Activated CD8-positive, alpha-beta memory T cell treated with anti-CD3 and anti-CD28 coated beads for 4 hours (primary cell): Measurements from ENCODE around the gene PLXNB2.
"Not testable (repeated sequence)": the region's sequence is repeated elsewhere in the genome, so short reads cannot be mapped to it uniquely, and the experiment has no call there.

Experiments
- DNase-seq, 2 donors: peaks; one replicate each; pipeline ENCODE4 v3.0.0-alpha.2; 2020; ENCODE audit warnings: low read depth in 2 of 2

Gene PLXNB2

GRCh38 chr22:50280708-50281383, 26.6 kb downstream of the PLXNB2 start:
- no peak for DNase-seq

- DNase-seq: no peak
These were observed 27.3 kb downstream of the PLXNB2 start for GRCh38 chr22:50280022-50280707.

- no peak for DNase-seq
These were observed 28.4 kb downstream of the PLXNB2 start for GRCh38 chr22:50278956-50279619.

GRCh38 chr22:50278461-50278860, 29.0 kb downstream of the PLXNB2 start:
- DNase-seq: no peak

- no peak for DNase-seq
These were observed 29.7 kb downstream of the PLXNB2 start for GRCh38 chr22:50277761-50278160.

- DNase-seq: no peak
These were observed 31.3 kb downstream of the PLXNB2 start for GRCh38 chr22:50276143-50276542.

- no peak for DNase-seq
These were observed 32.0 kb downstream of the PLXNB2 start for GRCh38 chr22:50275181-50276055.

GRCh38 chr22:50274771-50275170, 32.7 kb downstream of the PLXNB2 start:
- no peak for DNase-seq

GRCh38 chr22:50274311-50274710, 33.1 kb downstream of the PLXNB2 start:
- DNase-seq: no peak

GRCh38 chr22:50273781-50274180, 33.7 kb downstream of the PLXNB2 start:
- DNase-seq: not testable (repeated sequence)

GRCh38 chr22:50273352-50273751, 34.1 kb downstream of the PLXNB2 start:
- DNase-seq: not testable (repeated sequence)

- no peak for DNase-seq
These were observed 35.2 kb downstream of the PLXNB2 start for GRCh38 chr22:50272044-50272802.

- DNase-seq: no peak
These were observed 35.9 kb downstream of the PLXNB2 start for GRCh38 chr22:50271519-50271970.

GRCh38 chr22:50270666-50271394, 36.6 kb downstream of the PLXNB2 start:
- DNase-seq: peak in 1 of 2 donors; percentile 29

GRCh38 chr22:50269970-50270665, 37.3 kb downstream of the PLXNB2 start, which contains the start of gene MAPK11:
MAPK11 (minus strand) TSS chr22:50270380; CDS start chr22:50270292, 88 bp downstream.
- DNase-seq: peak; percentile 50 to 54

GRCh38 chr22:50269573-50269969, 37.9 kb downstream of the PLXNB2 start:
- no peak for DNase-seq

GRCh38 chr22:50268655-50269113, 38.8 kb downstream of the PLXNB2 start:
- no peak for DNase-seq

GRCh38 chr22:50267591-50268390, 39.7 kb downstream of the PLXNB2 start:
- no peak for DNase-seq

- no peak for DNase-seq
These were observed 40.5 kb downstream of the PLXNB2 start for GRCh38 chr22:50266994-50267393.
